KOPT-K1 (cell line): ENCODE data around the gene PI16.
A peak's percentile ranks its signal among the peaks of the same experiment; 100 is the strongest.

Experiments used
- H3K27ac ChIP-seq: fragments of 200-600 bp; sonication (generic); 2 replicates; pipeline ENCODE4 v1.5.1; 2016; ENCODE audit warnings: antibody characterized with exemption, mild to moderate bottlenecking, low read depth, low read length; ENCODE audit not compliant: poor library complexity, severe bottlenecking
- H3K36me3 ChIP-seq: fragments of 200-600 bp; sonication (generic); 2 replicates; pipeline ENCODE4 v1.5.1; 2017; ENCODE audit warnings: antibody characterized with exemption, mild to moderate bottlenecking, low read length, moderate library complexity; ENCODE audit not compliant: insufficient read depth
- H3K9me3 ChIP-seq: fragments of 200-600 bp; sonication (generic); 2 replicates; pipeline ENCODE4 v1.5.1; 2017; ENCODE audit warnings: antibody characterized with exemption, low read length, mild to moderate bottlenecking; ENCODE audit not compliant: insufficient read depth, poor library complexity, severe bottlenecking

The PI16 gene

GRCh38 chr6:36954262-36954931 is at the start of gene PI16:
Gene PI16 (plus strand): TSS chr6:36954738. CDS start chr6:36954761, 23 bp downstream.
- H3K27ac ChIP-seq, result no peak within 1 kb of the TSS
- H3K36me3 ChIP-seq, result no peaks in the 10 kb centered on the region
- no peaks in the 10 kb centered on the region for H3K9me3 ChIP-seq

GRCh38 chr6:36904851-36905393 is 49.6 kb upstream of the PI16 start:
- Histone ChIP-seq H3K9me3 (no peaks in the 10 kb centered on the region), H3K36me3 (peaks cover 60% of the 10 kb centered on the region), H3K27ac (peak overlapping the region; percentile 100)

- Histone ChIP-seq H3K36me3 (peaks cover 49% of the 10 kb centered on the region), H3K9me3 (no peaks in the 10 kb centered on the region), H3K27ac (peak overlapping the region; percentile 100)
These were observed 47.8 kb upstream of the PI16 start for GRCh38 chr6:36906539-36907325.

- Histone ChIP-seq H3K36me3 (peaks cover 38% of the 10 kb centered on the region), H3K27ac (peak overlapping the region; percentile 100), H3K9me3 (no peaks in the 10 kb centered on the region)
These were observed 46.8 kb upstream of the PI16 start for GRCh38 chr6:36907781-36908180.

- peaks cover 28% of the 10 kb centered on the region for H3K36me3 ChIP-seq
These were observed 45.8 kb upstream of the PI16 start for GRCh38 chr6:36908747-36909146.

GRCh38 chr6:36912030-36912454 is 42.5 kb upstream of the PI16 start:
- Histone ChIP-seq H3K27ac (peak overlapping the region; percentile 100), H3K9me3 (no peaks in the 10 kb centered on the region), H3K36me3 (peaks cover 37% of the 10 kb centered on the region)

More at GRCh38 chr6:36908747-36909146, 45.8 kb upstream of the PI16 start:
- peak overlapping the region; percentile 100 for H3K27ac ChIP-seq
- H3K9me3 ChIP-seq, result no peaks in the 10 kb centered on the region

GRCh38 chr6:36912586-36912985 is 42.0 kb upstream of the PI16 start:
- Histone ChIP-seq H3K27ac (peak overlapping the region; percentile 100), H3K36me3 (peaks cover 38% of the 10 kb centered on the region), H3K9me3 (no peaks in the 10 kb centered on the region)

GRCh38 chr6:36913082-36913481 is 41.5 kb upstream of the PI16 start:
- H3K27ac ChIP-seq, result peak overlapping the region; percentile 100
- H3K36me3 ChIP-seq, result peaks cover 43% of the 10 kb centered on the region
- no peaks in the 10 kb centered on the region for H3K9me3 ChIP-seq

- Histone ChIP-seq H3K36me3 (peaks cover 52% of the 10 kb centered on the region), H3K27ac (peak overlapping the region; percentile 100)
These were observed 40.2 kb upstream of the PI16 start for GRCh38 chr6:36914227-36914794.

GRCh38 chr6:36915599-36915998 is 38.9 kb upstream of the PI16 start:
- H3K36me3 ChIP-seq, result peaks cover 65% of the 10 kb centered on the region
- no peaks in the 10 kb centered on the region for H3K9me3 ChIP-seq
- peak overlapping the region; percentile 100 for H3K27ac ChIP-seq

More at GRCh38 chr6:36914227-36914794, 40.2 kb upstream of the PI16 start:
- no peaks in the 10 kb centered on the region for H3K9me3 ChIP-seq

GRCh38 chr6:36916126-36916525 is 38.4 kb upstream of the PI16 start:
- H3K27ac ChIP-seq, result peak overlapping the region; percentile 100
- H3K9me3 ChIP-seq, result no peaks in the 10 kb centered on the region
- H3K36me3 ChIP-seq, result peaks cover 70% of the 10 kb centered on the region

- Histone ChIP-seq H3K9me3 (no peaks in the 10 kb centered on the region), H3K27ac (peak overlapping the region; percentile 100), H3K36me3 (peaks cover 85% of the 10 kb centered on the region)
These were observed 36.9 kb upstream of the PI16 start for GRCh38 chr6:36917541-36918193.

GRCh38 chr6:36920049-36920448 is 34.5 kb upstream of the PI16 start:
- H3K27ac ChIP-seq, result peak overlapping the region; percentile 100
- H3K36me3 ChIP-seq, result peaks cover 90% of the 10 kb centered on the region
- no peaks in the 10 kb centered on the region for H3K9me3 ChIP-seq

GRCh38 chr6:36920546-36920945 is 34.0 kb upstream of the PI16 start:
- no peak overlapping the region for H3K27ac ChIP-seq
- H3K9me3 ChIP-seq, result no peaks in the 10 kb centered on the region
- peaks cover 90% of the 10 kb centered on the region for H3K36me3 ChIP-seq

- H3K36me3 ChIP-seq, result peaks cover 69% of the 10 kb centered on the region
- H3K9me3 ChIP-seq, result no peaks in the 10 kb centered on the region
- H3K27ac ChIP-seq, result peak overlapping the region; percentile 52
These were observed 30.4 kb upstream of the PI16 start for GRCh38 chr6:36924131-36924530.
